Measurements from ENCODE around the gene MYO5A.
A peak's percentile ranks its signal among the peaks of the same experiment; 100 is the strongest.

MYO5A gene

DNA sequence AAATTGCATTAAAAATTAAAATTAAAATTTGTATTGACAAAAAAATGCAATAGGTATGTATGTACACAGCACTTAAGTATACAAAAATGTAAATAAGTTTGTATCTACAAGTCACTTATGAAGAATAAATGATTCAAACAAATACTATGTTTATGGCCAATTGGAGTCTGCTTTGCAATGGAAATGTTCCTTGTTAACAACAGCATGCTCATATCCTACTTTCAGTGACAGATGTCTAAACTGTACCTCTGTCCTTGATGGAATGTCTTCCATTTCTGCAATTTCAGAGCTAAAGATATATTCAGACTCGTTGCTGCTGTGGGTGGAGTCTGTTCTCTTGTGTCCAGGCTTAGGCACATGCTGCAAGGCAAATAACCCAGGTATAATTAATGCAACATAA is 169.0 kb downstream of the MYO5A start:
- no peak for DNase-seq

DNA sequence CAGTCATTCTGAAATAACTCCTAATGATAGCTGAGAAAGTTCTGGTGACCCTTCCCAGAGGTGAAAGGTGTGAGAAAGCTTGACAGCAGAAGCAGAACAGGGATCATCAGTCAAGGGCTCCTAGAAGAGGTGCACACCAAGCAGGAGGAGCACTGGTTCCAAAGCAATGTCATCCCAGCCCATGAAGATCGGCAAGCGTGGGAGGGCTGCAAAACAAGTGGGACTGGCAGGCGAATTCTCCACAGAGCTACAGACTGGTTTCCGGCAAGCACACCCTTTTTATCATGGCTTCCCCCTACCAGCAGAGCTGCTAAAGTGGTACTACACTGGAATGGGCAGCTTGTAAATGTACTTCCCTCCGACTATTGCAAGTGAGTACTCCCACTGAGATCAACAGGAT is 170.7 kb downstream of the MYO5A start:
- DNase-seq: no peak

GRCh38 chr15:52352086-52352485 is 176.6 kb downstream of the MYO5A start:
- DNase-seq: no peak

DNA sequence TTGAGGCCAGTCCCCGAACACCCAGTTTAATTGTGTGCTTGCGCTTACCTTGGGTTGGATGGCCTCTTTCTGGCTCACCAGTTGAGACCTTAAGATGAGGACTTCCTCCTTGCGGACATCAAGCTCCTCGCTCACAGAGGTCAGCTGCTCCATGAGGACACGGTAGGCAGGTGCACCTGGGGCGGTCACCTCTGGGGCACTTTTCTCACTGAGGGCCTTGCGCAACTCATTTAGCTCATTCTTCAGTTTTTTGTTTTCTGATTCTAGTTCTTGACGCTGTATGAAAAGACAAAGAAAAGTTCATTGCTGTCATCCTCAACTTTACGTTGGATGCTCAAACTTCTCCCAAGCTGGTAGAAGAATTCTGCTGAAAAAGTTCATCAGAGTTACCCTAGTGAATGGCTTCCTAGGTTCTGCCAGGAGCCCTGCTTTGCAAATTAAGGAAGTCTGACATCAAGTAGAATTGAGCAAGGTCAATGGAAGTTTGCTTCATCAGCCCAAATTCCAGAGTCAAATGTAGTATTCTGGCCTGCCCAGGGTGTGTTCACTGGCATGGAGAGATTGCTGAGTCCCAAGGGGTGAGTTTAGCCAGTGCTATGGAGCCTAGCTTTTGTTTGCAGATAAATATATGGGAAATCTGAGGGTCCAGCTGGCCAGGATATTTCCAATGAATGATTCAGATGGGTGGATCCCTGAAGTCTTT is 177.3 kb downstream of the MYO5A start:
- DNase-seq: no peak

DNA sequence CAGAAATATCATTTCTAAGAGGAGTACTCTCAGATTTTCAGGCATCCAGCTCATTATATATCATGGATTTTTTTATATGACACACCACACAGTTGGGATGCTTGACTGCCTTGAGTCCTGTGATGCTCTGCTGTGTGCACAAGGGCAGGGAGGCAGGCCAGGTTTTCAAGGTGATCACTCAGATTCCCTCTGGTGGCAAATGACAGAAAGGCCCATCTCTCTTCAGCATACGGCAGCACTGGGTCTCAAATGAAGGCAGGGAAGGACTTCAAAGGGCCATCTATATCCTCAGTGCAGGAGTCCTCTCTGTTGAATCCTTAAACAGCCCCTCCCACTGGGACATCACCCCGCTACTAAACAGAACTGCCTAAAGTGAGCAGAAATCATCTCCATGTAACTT is 178.3 kb downstream of the MYO5A start:
- DNase-seq: no peak

DNA sequence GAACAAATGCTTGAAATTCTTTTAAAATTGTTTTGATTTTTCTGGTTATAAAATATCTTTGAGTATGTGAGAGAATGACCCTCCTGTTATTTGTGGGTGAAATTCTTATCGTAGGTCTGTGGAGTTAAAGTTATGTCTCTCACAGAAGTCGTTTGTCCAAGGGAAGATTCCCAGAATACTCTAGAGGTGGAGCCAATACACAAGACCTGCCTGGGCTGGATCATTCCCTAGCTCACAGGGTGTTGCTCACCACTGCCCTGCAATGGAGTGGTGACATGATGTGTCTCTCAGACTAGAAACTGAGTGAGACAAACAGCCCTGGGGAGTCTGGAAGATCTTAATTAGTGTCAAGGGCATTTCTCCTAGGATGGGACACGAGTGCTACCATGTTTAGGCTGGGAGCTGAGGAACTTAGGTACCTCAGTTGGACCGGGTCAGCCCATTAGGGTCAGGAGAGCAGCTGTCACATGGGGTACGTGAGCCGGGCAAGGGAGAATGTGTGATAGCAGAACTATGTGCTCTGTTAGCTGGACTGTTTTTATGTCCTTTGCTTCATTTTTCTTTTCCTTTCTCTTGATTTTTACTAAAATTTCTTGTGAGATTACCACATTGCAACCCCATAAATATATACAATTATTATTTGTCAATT is 179.5 kb downstream of the MYO5A start:
- no peak for DNase-seq

GRCh38 chr15:52348056-52348745 is 180.5 kb downstream of the MYO5A start:
- no peak for DNase-seq

DNA sequence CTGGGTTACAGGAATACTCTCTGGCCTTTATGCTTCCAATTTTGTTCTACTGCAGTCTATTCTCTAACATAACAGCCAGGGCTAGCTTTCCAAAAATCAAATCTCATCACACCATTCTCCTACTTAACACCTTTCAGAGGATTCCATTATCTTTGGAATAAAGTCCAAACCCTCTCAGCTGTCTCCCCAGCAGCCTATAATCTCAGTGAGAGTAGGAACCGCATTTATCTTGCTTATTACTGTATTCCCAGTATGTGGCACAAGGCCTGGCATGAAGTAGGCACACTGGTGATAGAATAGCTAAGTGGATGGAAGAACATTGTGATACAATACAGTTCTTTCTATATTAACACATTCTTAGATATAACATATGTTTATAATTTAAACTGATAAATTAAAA is 184.1 kb downstream of the MYO5A start:
- no peak for DNase-seq

DNA sequence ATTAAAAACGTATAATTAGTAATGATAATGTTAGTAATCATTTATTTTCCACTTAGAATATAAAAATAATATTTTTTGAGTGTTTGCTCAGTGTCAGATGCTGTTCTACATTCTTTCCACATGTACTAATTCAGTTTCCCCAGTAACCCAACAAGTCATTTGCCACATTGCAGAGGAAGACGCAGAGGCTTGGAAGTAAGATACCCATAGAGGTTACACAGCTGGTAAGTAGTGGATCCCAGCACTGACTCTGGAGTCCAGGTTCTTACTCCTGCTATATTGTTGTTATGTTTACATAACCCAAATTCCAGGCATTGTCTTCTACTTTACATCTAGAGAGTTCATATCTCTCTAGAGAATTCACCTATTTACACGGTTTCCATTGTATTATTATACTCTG is 184.8 kb downstream of the MYO5A start:
- DNase-seq: no peak

DNA sequence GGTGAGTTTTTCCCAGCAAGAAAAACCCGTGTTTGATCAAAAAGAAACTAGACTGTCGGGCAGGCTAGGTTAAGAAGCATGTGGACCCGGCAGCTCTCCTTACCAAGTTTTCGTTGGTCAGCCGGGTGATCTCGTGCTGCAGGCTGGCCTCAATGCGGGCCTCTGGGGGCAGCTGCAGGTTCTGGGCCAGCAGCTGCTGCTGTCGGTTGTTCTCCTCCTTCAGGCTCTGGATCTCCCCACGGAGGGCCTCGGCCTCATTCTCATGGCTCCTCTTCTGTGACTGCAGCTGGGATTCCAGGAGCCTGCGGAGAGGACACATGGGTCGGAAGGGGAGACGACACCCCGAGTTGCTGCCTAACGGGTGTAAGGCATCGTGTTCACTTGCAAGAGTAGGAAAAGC is 188.6 kb downstream of the MYO5A start:
- no peak for DNase-seq

DNA sequence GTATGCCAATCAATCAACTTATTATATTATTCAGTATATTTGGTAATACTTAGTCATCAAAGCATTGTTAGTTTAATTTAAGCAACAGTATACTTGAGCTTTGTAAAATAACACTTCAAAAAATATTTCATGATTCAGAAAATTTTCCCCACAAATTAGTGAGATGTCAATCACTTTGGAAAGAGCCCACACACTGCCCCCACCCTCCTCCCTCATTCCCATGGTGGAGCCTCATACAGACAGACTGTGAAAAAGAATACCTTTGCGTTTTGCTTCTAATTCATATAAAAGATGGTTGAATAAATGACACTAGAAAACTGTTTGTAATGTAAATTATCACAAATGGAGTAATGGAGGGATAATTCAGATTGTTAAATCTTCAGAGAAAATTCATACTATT is 189.8 kb downstream of the MYO5A start:
- DNase-seq: no peak

DNA sequence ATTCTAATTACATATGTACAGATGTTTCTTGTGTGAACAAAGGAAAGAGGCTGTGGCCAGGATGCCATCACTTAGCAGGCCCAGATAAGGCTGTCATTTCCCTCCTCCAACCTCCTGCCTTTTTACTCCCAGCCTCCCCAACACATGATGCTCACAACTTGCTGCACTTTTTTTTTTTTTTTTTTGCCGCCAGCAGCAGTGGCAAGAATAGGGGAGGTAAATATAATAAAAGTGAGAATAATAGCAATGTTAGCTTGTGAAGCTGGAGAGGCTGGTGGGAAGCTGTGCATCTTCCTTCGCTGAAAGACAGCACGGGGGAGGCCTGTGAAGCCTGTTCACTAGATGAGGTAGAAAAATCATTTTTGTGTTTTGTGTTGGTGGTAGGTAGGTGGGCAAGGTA is 190.6 kb downstream of the MYO5A start:
- no peak for DNase-seq

- no peak for DNase-seq
These were observed 191.4 kb downstream of the MYO5A start for GRCh38 chr15:52337198-52337853.

GRCh38 chr15:52336529-52336928 is 192.2 kb downstream of the MYO5A start:
- DNase-seq: no peak

GRCh38 chr15:52334491-52335160 is 194.1 kb downstream of the MYO5A start:
- no peak for DNase-seq

DNA sequence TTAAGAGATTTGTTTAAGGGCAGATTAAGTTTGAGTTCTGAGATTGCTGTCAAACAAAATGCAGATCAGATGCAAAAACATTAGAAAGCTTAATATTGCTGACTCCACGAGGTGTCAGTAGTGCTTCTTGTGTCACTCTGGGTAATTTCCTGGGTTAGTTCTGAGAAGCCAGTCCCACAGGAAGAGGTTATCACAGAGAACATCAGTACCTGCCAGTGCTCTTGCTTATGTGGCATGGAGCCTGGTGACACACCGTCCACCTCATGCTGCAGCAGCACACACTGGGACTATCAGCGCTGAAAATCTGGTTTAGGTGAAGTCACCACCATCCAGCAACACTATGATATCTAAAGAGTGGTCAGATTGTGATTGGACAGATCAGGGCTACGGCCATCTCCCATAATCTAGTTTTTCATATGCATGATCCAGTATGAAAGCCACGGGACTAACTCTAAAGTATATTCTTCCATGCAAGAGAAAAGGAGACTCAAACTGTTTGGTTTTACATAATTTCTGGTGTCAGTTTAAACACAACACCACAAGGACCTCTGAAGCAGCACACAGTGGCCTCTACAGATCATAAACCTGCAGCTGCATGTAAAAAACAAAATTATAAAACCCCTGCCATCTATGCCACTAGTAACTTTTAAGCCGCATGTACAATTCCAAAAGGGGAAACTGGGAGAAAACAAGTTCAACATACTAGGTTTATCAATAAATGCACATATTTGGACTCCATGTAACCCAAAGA is 197.0 kb downstream of the MYO5A start:
- peak; percentile 62 for DNase-seq

DNA sequence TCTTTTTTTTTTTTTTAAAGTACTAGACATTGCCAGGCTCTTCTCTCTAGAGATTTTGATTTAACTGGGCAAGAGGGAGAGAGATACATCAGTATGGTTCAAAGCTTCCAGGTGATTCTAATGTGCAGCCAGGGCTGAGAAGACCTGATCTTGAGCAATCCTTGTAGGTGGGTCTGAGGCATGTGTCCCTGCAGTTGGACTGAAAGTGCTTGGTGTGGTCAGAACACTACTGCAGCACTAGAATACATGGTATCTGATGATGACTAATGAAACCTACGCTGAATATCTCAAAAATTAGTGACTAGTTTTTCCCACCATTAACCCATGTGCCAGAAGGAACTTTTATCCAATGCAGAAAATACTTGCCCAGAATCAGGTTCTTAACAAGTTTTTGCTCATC is 198.7 kb downstream of the MYO5A start:
- no peak for DNase-seq

DNA sequence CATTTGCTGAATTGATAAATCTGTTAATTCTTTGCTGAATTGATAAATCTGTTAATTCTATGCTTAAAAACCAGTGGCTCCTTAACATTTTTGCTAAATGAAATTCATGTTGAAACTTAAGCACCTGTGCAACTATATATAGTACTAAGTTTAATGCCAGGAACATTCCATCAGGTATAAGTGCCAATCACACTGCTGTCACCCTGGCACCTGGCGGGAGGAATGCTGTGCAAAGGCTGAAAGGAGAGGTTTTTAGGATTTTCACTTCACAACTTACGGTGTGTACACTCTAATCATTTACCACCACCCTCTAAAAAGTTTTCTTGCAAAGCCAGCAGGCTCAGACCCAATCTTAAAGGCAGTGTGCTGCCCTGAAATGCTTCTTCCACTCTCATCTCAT is 199.5 kb downstream of the MYO5A start:
- no peak for DNase-seq

DNA sequence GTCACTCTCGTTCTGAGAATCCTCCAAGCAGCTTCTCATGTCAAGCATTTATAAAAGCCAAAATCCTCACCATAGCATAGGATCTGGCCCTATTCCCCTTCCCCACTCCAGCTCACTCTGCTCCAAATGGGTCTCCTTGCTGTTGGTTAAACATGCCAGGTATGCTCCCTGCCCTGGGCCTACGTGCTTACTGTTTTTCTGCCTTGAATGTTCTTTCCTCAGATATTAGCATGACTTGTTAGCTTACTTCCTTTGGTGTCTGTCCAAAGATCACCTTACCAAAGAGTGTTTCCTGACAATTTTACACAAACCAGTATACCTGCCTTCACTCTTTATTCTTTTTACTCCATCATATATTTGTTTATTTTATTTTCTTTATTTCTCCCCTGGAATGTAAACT is 200.0 kb downstream of the MYO5A start:
- no peak for DNase-seq

- no peak for DNase-seq
These were observed 201.9 kb downstream of the MYO5A start for GRCh38 chr15:52326756-52327155.

- no peak for DNase-seq
These were observed 204.6 kb downstream of the MYO5A start for GRCh38 chr15:52324109-52324508.

- DNase-seq: no peak
These were observed 209.8 kb downstream of the MYO5A start for GRCh38 chr15:52318729-52319500.

All from CD4-positive, alpha-beta T cell treated with Interleukin-6 for 4 hours (primary cell).